Measurements from ENCODE around the gene GFOD1.

DNA sequence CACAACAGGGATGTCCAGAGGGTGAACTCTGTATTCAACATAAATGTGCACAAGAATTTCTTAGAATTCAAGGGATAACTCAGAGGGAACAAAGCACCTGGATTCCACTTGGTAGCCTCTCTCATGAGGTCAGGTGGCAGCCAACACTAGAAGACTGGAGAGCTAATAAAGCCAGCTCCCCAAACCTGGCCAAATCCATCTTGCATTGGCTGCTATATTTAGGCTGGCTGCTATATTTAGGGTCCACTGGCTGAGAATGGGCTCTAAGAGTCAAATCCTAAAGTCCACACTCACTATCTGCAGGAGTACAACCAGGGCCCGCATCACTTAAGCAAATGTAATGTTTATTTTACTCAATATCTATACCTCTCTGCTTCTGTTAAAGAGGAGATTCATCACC lies 179.1 kb downstream of the GFOD1 start:
- TF ChIP-seq POLR2A (IDR thresholded peaks at IDR 0.05) = no peak
- TF ChIP-seq, protein P1, sequence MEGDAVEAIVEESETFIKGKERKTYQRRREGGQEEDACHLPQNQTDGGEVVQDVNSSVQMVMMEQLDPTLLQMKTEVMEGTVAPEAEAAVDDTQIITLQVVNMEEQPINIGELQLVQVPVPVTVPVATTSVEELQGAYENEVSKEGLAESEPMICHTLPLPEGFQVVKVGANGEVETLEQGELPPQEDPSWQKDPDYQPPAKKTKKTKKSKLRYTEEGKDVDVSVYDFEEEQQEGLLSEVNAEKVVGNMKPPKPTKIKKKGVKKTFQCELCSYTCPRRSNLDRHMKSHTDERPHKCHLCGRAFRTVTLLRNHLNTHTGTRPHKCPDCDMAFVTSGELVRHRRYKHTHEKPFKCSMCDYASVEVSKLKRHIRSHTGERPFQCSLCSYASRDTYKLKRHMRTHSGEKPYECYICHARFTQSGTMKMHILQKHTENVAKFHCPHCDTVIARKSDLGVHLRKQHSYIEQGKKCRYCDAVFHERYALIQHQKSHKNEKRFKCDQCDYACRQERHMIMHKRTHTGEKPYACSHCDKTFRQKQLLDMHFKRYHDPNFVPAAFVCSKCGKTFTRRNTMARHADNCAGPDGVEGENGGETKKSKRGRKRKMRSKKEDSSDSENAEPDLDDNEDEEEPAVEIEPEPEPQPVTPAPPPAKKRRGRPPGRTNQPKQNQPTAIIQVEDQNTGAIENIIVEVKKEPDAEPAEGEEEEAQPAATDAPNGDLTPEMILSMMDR (IDR thresholded peaks at IDR 0.05) = no peak
